HEK293 (cell line): ENCODE measurements around the gene B4GALT2.

ENCODE experiments used
- CTCF ChIA-PET: fragments of 350-600 bp; formaldehyde crosslinking; extraction: SDS; loops from one replicate; lab custom pipeline; 2021; ENCODE audit warnings: antibody characterized with exemption; lab: Yijun Ruan, JAX
- POLR2A ChIA-PET: fragments of 300-600 bp; formaldehyde crosslinking; extraction: SDS; loops from one replicate; lab custom pipeline; 2020; ENCODE audit warnings: antibody characterized with exemption, inconsistent platforms; lab: Yijun Ruan, JAX
- H3K27ac ChIP-seq: fragments of 200-500 bp; sonication (Bioruptor generic); 2 replicates; pipeline ENCODE4 v1.5.1; 2014; ENCODE audit warnings: low read depth, low read length, control low read depth, inconsistent platforms; ENCODE audit errors: extremely low read depth
- H3K36me3 ChIP-seq, 2 experiments: fragments of 200-500 bp in 1 of 2; sonication (Bioruptor generic) in 1 of 2; 1 replicate in 1 of 2; 2 replicates in 1 of 2; pipeline ENCODE4 v1.5.1; 2014 to 2017; ENCODE audit warnings: inconsistent platforms in 2 of 2, low read length in 2 of 2; ENCODE audit not compliant: control insufficient read depth in 2 of 2, insufficient read depth in 1 of 2
- H3K4me1 ChIP-seq: fragments of 200-500 bp; sonication (Bioruptor generic); 2 replicates; pipeline ENCODE4 v1.5.1; 2014; ENCODE audit warnings: mild to moderate bottlenecking, low read length, inconsistent platforms; ENCODE audit not compliant: control insufficient read depth, insufficient read depth
- H3K4me3 ChIP-seq: 2 replicates; pipeline ENCODE4 v1.5.1; 2011; ENCODE audit warnings: low read depth, mild to moderate bottlenecking, control low read depth, low read length, moderate library complexity
- H3K9me3 ChIP-seq: fragments of 200-500 bp; sonication (Bioruptor generic); 2 replicates; pipeline ENCODE4 v1.5.1; 2014; ENCODE audit warnings: low read depth, low read length, inconsistent platforms; ENCODE audit not compliant: control insufficient read depth, insufficient read depth
- EGR2 ChIP-seq: fragments of 450-650 bp; formaldehyde crosslinking; IDR thresholded peaks from 2 replicates; pipeline ENCODE4 v1.5.1; 2016; ENCODE audit warnings: low read depth, missing biosample characterization, missing genetic modification characterization
- FEZF1 ChIP-seq: fragments of 450-650 bp; formaldehyde crosslinking; IDR thresholded peaks from 2 replicates; pipeline ENCODE4 v1.5.1; 2016; ENCODE audit warnings: missing biosample characterization, missing genetic modification characterization
- KLF7 ChIP-seq: fragments of 450-650 bp; formaldehyde crosslinking; IDR thresholded peaks from 2 replicates; pipeline ENCODE4 v1.5.1; 2016; ENCODE audit warnings: missing biosample characterization, missing genetic modification characterization, borderline replicate concordance
- KLF9 ChIP-seq: fragments of 450-650 bp; formaldehyde crosslinking; IDR thresholded peaks from 2 replicates; pipeline ENCODE4 v1.5.1; 2016; ENCODE audit warnings: missing biosample characterization, missing genetic modification characterization, low read depth
- PRDM1 ChIP-seq: fragments of 450-650 bp; formaldehyde crosslinking; IDR thresholded peaks from 2 replicates; pipeline ENCODE4; 2016; ENCODE audit warnings: missing biosample characterization, missing genetic modification characterization
- SP2 ChIP-seq: fragments of 450-650 bp; formaldehyde crosslinking; IDR thresholded peaks from 2 replicates; pipeline ENCODE4 v1.5.1; 2016; ENCODE audit warnings: missing biosample characterization, missing genetic modification characterization
- ZBTB48 ChIP-seq: fragments of 450-650 bp; formaldehyde crosslinking; IDR thresholded peaks from 2 replicates; pipeline ENCODE4 v1.5.1; 2016; ENCODE audit warnings: missing biosample characterization, missing genetic modification characterization
- ZFHX2 ChIP-seq: fragments of 450-650 bp; formaldehyde crosslinking; conservative IDR thresholded peaks from 2 replicates; pipeline ENCODE4 v1.5.1; 2016; ENCODE audit warnings: missing biosample characterization, missing genetic modification characterization
- ZIC2 ChIP-seq: fragments of 450-650 bp; formaldehyde crosslinking; IDR thresholded peaks from 2 replicates; pipeline ENCODE4 v1.5.1; 2016; ENCODE audit warnings: missing biosample characterization, missing genetic modification characterization
- ZNF266 ChIP-seq: fragments of 450-650 bp; formaldehyde crosslinking; IDR thresholded peaks from 2 replicates; pipeline ENCODE4 v1.5.1; 2016; ENCODE audit warnings: missing biosample characterization, missing genetic modification characterization, low read depth
- ZNF366 ChIP-seq: fragments of 450-650 bp; formaldehyde crosslinking; conservative IDR thresholded peaks from 2 replicates; pipeline ENCODE4 v1.5.1; 2016; ENCODE audit warnings: missing biosample characterization, missing genetic modification characterization
- ZNF391 ChIP-seq: fragments of 450-650 bp; formaldehyde crosslinking; IDR thresholded peaks from 2 replicates; pipeline ENCODE4 v1.5.1; 2016; ENCODE audit warnings: low read depth, missing biosample characterization, missing genetic modification characterization, borderline replicate concordance
- ZNF585B ChIP-seq: fragments of 450-650 bp; formaldehyde crosslinking; IDR thresholded peaks from 2 replicates; pipeline ENCODE4 v1.5.1; 2016; ENCODE audit warnings: missing biosample characterization, missing genetic modification characterization
- ZNF658 ChIP-seq: fragments of 450-650 bp; formaldehyde crosslinking; IDR thresholded peaks from 2 replicates; pipeline ENCODE4; 2016; ENCODE audit warnings: missing biosample characterization, missing genetic modification characterization
- ZNF76 ChIP-seq: fragments of 450-650 bp; formaldehyde crosslinking; IDR thresholded peaks from 2 replicates; pipeline ENCODE4; 2016; ENCODE audit warnings: low read depth, missing biosample characterization, missing genetic modification characterization, borderline replicate concordance
- ZNF768 ChIP-seq: fragments of 450-650 bp; formaldehyde crosslinking; IDR thresholded peaks from 2 replicates; pipeline ENCODE4 v1.5.1; 2018; ENCODE audit warnings: missing biosample characterization, mild to moderate bottlenecking, missing genetic modification characterization
- TF ChIP-seq, protein P1 (sequence below): fragments of 450-650 bp; formaldehyde crosslinking; IDR thresholded peaks from 2 replicates; pipeline ENCODE4 v1.5.1; 2016; ENCODE audit warnings: missing biosample characterization, missing genetic modification characterization
- TF ChIP-seq, protein P2 (sequence below): fragments of 450-650 bp; formaldehyde crosslinking; IDR thresholded peaks from 2 replicates; pipeline ENCODE4 v1.5.1; 2017; ENCODE audit warnings: missing biosample characterization, missing genetic modification characterization
- TF ChIP-seq, protein P3 (sequence below): fragments of 450-650 bp; formaldehyde crosslinking; optimal IDR thresholded peaks from 2 replicates; pipeline ENCODE3; 2016; ENCODE audit warnings: missing biosample characterization, mild to moderate bottlenecking, missing genetic modification characterization
- TF ChIP-seq, protein P4 (sequence below): fragments of 450-650 bp; formaldehyde crosslinking; IDR thresholded peaks from 2 replicates; pipeline ENCODE4 v1.5.1; 2017; ENCODE audit warnings: missing biosample characterization, missing genetic modification characterization
- TF ChIP-seq, protein P5 (sequence below): fragments of 450-650 bp; formaldehyde crosslinking; IDR thresholded peaks from 2 replicates; pipeline ENCODE4 v1.5.1; 2016; ENCODE audit warnings: missing biosample characterization, missing genetic modification characterization

Gene B4GALT2

DNA sequence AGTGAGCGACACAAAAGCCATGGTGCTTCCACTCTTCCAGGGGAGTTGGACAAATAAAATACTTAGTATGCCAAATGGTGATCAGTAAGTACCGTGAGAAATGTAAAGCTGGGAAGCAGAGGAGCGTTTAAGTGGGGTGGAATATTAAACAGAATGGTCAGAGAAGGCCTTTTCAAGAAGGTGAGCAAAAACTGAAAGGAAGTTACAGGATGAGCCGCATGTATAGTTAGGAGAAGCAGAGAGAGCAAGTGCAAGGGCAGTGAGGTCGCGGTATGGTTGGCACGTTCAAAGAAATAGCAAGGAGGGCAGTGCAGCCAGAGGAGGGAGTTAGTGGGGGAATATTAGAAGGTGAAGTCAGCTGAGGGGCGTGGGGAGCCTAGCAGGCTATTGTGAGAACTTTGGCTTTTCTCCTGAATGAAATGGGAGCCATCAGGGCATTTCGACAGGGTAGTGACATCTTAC is 5.0 kb upstream of the B4GALT2 start:
- CTCF ChIA-PET, result interaction anchor here (0.7 to 1.2 kb wide), 3 partner anchors 28 to 209 kb away, joined by 3 to 4 read pairs (median 4); no protein-coding TSS in a partner anchor
- TF ChIP-seq PRDM1 (tag by site-specific recombination) (peak; percentile 65), ZNF768 (tag by site-specific recombination) (no peak), KLF9 (tag by site-specific recombination) (peak; percentile 34; the same call in 1 of the 2 replicates)
- TF ChIP-seq, protein P1, sequence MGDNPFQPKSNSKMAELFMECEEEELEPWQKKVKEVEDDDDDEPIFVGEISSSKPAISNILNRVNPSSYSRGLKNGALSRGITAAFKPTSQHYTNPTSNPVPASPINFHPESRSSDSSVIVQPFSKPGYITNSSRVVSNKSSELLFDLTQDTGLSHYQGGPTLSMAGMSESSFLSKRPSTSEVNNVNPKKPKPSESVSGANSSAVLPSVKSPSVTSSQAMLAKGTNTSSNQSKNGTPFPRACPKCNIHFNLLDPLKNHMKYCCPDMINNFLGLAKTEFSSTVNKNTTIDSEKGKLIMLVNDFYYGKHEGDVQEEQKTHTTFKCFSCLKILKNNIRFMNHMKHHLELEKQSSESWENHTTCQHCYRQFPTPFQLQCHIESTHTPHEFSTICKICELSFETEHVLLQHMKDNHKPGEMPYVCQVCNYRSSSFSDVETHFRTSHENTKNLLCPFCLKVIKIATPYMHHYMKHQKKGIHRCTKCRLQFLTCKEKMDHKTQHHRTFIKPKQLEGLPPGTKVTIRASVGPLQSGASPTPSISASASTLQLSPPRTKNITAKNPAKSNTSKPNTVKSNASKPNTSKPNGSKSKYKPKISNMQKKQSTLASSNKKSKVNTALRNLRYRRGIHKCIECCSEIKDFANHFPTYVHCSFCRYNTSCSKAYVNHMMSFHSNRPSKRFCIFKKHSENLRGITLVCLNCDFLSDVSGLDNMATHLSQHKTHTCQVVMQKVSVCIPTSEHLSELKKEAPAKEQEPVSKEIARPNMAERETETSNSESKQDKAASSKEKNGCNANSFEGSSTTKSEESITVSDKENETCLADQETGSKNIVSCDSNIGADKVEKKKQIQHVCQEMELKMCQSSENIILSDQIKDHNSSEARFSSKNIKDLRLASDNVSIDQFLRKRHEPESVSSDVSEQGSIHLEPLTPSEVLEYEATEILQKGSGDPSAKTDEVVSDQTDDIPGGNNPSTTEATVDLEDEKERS (tag by site-specific recombination), result no peak
- TF ChIP-seq, protein P2, sequence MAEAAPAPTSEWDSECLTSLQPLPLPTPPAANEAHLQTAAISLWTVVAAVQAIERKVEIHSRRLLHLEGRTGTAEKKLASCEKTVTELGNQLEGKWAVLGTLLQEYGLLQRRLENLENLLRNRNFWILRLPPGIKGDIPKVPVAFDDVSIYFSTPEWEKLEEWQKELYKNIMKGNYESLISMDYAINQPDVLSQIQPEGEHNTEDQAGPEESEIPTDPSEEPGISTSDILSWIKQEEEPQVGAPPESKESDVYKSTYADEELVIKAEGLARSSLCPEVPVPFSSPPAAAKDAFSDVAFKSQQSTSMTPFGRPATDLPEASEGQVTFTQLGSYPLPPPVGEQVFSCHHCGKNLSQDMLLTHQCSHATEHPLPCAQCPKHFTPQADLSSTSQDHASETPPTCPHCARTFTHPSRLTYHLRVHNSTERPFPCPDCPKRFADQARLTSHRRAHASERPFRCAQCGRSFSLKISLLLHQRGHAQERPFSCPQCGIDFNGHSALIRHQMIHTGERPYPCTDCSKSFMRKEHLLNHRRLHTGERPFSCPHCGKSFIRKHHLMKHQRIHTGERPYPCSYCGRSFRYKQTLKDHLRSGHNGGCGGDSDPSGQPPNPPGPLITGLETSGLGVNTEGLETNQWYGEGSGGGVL, result peak; percentile 80
- TF ChIP-seq, all 188 proteins: peak for 3
- Histone ChIP-seq H3K4me3 (peak overlapping the region; percentile 88), H3K27ac (peak overlapping the region; percentile 70), H3K36me3 (peaks cover 7 to 57% of the 10 kb centered on the region in 2 experiments; a peak in 2 of 3 replicates), H3K9me3 (no peaks in the 10 kb centered on the region), H3K4me1 (no peaks in the 10 kb centered on the region)
- POLR2A ChIA-PET, result interaction anchor here (1.1 to 2.0 kb wide), 5 partner anchors 14 to 211 kb away, joined by 3 to 6 read pairs (median 4); partner anchors contain the start of gene SLC6A9

DNA sequence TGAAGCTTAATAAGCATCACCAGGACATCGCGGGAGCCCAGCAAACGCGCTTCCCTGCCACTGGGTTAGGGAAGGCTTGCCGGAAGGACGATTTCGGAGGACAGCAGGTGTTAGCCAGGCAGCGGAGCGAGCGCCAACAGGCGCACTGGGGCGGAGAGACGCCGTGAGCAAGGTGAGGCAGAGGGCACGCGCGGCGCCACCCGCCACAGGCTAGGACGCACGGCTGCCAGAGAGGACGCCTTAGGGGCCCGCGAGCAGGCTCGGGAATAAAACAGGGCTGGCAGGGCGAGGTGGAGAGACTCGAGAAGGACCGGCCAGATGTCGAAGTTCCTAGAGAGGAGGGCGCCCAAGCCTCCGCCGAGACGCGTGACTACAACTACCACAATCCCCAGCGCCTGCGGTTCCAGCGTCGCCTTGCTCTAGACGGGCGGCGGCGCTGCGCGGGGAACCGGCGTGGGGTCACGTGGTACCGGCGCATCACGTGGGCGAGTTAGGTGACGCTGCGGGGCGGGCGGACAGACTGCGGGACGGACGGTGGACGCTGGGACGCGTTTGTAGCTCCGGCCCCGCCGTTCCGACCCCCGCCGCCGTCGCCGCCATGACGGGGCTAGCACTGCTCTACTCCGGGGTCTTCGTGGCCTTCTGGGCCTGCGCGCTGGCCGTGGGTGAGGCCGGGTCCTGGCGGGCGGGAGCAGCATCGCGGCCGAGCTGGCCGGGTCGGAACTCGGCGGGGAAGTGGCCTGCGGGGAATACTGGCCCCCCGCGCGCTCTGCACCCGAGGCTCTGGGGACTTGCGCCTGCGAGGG is 4.4 kb upstream of the B4GALT2 start, which contains the start of gene ATP6V0B:
Gene ATP6V0B, plus strand, starts transcription at position 518 of the 806 bp plus-strand sequence. Its CDS starts 81 bp downstream, at position 599.
- Histone ChIP-seq H3K27ac (peak within 1 kb of the TSS; percentile 70), H3K4me3 (peak within 1 kb of the TSS; percentile 88), H3K36me3 (peaks cover 7 to 57% of the 10 kb centered on the region in 2 experiments; a peak in 2 of 3 replicates), H3K9me3 (no peaks in the 10 kb centered on the region), H3K4me1 (no peaks in the 10 kb centered on the region)
- ChIA-PET CTCF (interaction anchor here (0.6 to 1.2 kb wide), 4 partner anchors 29 to 210 kb away, joined by 3 to 4 read pairs (median 4); no protein-coding TSS in a partner anchor), POLR2A (interaction anchor here (0.6 to 3.6 kb wide), 16 partner anchors 10 to 1567 kb away, joined by 3 to 15 read pairs (median 4); partner anchors contain the start of genes CCDC24, DMAP1, IPO13 and KDM4A)
- peak; percentile 89 for TF ChIP-seq ZFHX2 (tag by site-specific recombination)
- TF ChIP-seq ZNF366, result 0 out of 2 replicates have a peak, but pooled peaks have one; percentile 7
- peak; percentile 94 for TF ChIP-seq ZNF76 (tag by site-specific recombination)
- peak; percentile 56 for TF ChIP-seq ZBTB48 (tag by site-specific recombination)
- no peak for TF ChIP-seq KLF7
- TF ChIP-seq FEZF1 (tag by site-specific recombination), result peak; percentile 75
- TF ChIP-seq, protein P3, sequence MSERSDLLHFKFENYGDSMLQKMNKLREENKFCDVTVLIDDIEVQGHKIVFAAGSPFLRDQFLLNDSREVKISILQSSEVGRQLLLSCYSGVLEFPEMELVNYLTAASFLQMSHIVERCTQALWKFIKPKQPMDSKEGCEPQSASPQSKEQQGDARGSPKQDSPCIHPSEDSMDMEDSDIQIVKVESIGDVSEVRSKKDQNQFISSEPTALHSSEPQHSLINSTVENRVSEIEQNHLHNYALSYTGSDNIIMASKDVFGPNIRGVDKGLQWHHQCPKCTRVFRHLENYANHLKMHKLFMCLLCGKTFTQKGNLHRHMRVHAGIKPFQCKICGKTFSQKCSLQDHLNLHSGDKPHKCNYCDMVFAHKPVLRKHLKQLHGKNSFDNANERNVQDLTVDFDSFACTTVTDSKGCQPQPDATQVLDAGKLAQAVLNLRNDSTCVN, result peak; percentile 94
- TF ChIP-seq, protein P4, sequence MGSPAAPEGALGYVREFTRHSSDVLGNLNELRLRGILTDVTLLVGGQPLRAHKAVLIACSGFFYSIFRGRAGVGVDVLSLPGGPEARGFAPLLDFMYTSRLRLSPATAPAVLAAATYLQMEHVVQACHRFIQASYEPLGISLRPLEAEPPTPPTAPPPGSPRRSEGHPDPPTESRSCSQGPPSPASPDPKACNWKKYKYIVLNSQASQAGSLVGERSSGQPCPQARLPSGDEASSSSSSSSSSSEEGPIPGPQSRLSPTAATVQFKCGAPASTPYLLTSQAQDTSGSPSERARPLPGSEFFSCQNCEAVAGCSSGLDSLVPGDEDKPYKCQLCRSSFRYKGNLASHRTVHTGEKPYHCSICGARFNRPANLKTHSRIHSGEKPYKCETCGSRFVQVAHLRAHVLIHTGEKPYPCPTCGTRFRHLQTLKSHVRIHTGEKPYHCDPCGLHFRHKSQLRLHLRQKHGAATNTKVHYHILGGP (tag by site-specific recombination), result peak; percentile 53; the same call in 1 of the 2 replicates
- TF ChIP-seq SP2 (tag by site-specific recombination), result peak; percentile 71
- no peak for TF ChIP-seq ZNF391 (tag by site-specific recombination)
- peak; percentile 80 for TF ChIP-seq ZIC2 (tag by site-specific recombination)
- peak; percentile 51; the same call in 1 of the 2 replicates for TF ChIP-seq EGR2
- no peak for TF ChIP-seq ZNF266 (tag by site-specific recombination)
- no peak for TF ChIP-seq ZNF658 (tag by site-specific recombination)
- TF ChIP-seq, protein P5, sequence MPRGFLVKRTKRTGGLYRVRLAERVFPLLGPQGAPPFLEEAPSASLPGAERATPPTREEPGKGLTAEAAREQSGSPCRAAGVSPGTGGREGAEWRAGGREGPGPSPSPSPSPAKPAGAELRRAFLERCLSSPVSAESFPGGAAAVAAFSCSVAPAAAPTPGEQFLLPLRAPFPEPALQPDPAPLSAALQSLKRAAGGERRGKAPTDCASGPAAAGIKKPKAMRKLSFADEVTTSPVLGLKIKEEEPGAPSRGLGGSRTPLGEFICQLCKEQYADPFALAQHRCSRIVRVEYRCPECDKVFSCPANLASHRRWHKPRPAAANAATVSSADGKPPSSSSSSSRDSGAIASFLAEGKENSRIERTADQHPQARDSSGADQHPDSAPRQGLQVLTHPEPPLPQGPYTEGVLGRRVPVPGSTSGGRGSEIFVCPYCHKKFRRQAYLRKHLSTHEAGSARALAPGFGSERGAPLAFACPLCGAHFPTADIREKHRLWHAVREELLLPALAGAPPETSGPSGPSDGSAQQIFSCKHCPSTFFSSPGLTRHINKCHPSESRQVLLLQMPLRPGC (tag by site-specific recombination), result peak; percentile 27; the same call in 1 of the 2 replicates
- TF ChIP-seq ZNF585B, result no peak
